T follicular helper cell (primary cell): Measurements from ENCODE around the gene FBXO28.

Source experiments
- DNase-seq: peaks from one replicate; pipeline ENCODE4 v3.0.0-alpha.2; 2020; ENCODE audit warnings: low read depth

The FBXO28 gene

GRCh38 chr1:224095867-224096266, 18.0 kb upstream of the FBXO28 start:
- no peak for DNase-seq

GRCh38 chr1:224096773-224097172, 17.1 kb upstream of the FBXO28 start:
- no peak for DNase-seq

DNA sequence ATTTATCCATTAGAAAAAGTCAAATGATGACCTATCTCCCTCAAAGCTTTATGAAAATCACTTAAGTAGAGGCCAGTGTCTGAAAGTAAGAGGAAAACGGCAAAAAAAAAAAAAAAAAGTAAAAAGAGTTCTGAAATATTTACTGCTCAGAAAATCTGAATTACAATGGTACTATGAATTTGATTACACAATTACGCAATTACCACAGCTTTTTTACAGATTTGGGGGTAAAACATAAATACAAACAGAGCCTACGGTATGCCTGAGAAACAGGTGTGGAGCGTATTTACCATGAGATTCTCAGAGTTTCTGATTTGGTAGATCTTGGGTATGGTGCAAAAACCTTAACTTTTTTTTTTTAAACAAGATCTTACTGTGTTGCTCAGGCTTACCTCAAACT, 15.9 kb upstream of the FBXO28 start:
- DNase-seq: no peak

DNA sequence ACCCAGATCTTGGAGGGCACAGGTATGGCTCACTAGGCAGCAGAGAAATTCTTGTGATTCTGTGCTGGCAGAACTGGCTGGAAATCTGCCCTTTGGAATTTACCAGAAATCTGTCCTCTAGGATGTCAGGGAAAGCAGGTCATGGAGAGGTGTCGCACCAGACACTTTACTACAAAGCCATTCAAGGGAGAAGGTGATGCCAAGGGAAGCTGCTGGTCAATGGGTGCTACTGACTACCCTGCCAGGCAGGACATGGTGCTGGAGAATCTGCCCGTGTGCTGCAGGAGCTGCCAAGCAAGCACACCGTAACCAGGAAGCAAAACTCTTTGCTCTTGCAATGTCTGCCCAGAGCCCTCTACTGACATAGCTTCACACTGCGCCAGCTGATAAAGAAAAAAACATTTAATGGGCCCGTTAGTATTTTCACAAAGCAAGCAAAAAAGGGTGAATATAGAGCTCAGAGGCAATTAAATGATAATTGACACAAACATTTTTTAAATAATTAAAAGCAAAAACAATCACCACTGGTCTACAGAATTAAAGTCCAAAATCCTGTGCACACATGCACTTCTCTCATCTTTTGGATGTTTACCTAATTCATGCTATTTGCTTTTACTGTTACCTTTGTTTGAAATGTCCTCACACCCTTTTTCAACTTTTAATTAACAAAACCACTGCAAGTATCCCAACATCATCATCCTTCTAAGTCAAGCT, 7.2 kb upstream of the FBXO28 start:
- no peak for DNase-seq

GRCh38 chr1:224107282-224107625, 6.7 kb upstream of the FBXO28 start:
- DNase-seq: no peak

DNA sequence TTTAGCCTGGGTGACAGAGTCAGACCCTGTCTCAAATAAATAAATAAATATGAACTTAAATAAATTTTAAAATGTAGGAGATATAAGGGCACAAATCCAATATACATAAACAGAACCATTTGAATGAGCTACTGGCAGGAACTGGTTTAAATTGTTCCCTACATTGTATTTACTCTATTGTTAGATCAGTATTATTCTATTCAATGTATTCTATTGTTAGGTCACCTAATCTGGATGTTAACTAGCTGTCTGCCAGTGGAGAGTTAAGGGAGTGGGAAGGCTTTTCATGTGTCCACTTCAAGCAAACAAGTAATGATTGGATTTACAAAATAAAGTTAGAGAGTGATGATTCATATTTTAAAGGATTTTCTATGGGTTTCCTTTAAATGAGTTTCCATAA, 4.9 kb upstream of the FBXO28 start:
- DNase-seq: no peak

GRCh38 chr1:224109981-224110380, 3.9 kb upstream of the FBXO28 start:
- DNase-seq: no peak

DNA sequence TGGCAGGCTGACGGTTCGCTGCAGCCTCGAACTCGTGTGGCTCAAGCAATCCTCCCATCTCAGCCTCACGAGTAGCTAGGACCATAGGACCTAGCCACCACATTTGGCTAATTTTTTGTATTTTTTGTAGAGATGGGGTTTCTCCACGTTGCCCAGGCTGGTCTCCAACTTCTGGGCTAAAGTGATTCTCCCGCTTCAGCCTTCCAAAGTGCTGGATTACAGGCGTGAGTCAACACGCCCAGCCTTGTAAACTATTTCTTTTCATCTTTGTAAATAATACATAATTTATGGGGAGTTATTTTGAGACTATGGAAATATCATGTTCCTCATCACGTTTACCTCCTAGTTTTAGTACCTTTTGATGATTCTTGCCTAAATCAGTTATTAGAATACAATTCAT, 906 bp upstream of the FBXO28 start:
- no peak for DNase-seq

DNA sequence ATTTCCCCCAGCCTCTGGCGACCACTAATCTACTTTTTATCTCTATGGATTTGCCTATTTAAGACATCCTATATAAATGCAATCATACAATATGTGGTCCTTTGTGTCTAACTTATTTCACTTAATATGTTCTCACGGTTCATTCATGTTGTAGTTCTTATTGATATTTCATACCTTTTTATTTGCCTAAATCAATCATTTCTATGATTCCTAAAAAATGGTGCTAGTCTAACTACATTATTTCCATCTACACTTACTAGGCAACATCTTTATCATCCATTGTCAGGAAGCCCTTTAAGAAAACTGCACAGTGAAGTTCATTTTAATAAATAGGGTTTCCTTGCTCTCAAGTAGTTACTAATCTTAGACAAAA, 380 bp upstream of the FBXO28 start:
- DNase-seq: no peak

- no peak for DNase-seq
Observed at GRCh38 chr1:224114787-224115175, 870 bp downstream of the FBXO28 start.

GRCh38 chr1:224116131-224116530, 2.2 kb downstream of the FBXO28 start:
- DNase-seq: no peak

DNA sequence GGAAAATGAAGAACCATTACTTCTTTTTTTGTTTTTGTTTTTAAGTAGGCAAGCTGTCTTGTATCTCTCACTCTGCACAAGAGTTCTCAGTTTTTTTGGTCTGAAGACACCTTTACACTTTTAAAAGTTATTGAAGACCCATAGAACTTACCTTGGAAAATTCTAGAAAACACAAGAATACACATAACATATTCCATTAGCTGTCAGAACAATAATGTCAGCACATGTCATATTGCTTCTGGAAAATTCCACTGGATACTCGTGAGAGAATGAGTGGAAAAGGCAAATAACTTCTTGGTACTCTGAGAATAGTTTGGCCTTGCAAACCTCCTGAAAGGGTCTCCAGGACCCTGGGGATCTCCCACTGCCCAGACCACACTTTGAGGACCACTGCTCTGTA, 4.8 kb downstream of the FBXO28 start:
- no peak for DNase-seq

GRCh38 chr1:224123136-224123535, 9.2 kb downstream of the FBXO28 start:
- no peak for DNase-seq

GRCh38 chr1:224124220-224124619, 10.3 kb downstream of the FBXO28 start:
- no peak for DNase-seq

GRCh38 chr1:224127925-224128819, 14.3 kb downstream of the FBXO28 start:
- DNase-seq: no peak

DNA sequence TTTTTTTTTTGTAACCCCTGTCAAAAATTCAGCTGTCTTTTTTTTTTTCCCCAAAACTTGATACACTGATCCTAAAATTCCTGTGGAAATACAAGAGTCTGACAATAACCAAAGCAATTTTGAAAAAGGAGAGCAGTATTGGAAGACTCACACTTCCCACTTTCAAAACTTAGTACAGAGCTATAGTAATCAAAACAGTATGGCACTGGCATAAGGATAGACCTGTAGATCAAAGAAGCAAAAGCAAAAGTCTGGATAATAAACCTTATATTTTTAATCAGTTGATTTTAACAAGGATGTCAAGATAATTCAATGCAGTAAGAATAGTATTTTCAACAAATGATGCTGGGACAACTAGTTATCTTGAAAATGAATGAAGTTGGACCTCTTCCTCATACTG, 17.3 kb downstream of the FBXO28 start:
- DNase-seq: no peak

GRCh38 chr1:224132901-224133300, 19.0 kb downstream of the FBXO28 start:
- no peak for DNase-seq

- DNase-seq: no peak
Observed at GRCh38 chr1:224133741-224134299, 19.9 kb downstream of the FBXO28 start.

- no peak for DNase-seq
Observed at GRCh38 chr1:224137518-224137917, 23.6 kb downstream of the FBXO28 start.

GRCh38 chr1:224138198-224138597, 24.3 kb downstream of the FBXO28 start:
- no peak for DNase-seq

- DNase-seq: no peak
Observed at GRCh38 chr1:224141693-224142092, 27.8 kb downstream of the FBXO28 start.

DNA sequence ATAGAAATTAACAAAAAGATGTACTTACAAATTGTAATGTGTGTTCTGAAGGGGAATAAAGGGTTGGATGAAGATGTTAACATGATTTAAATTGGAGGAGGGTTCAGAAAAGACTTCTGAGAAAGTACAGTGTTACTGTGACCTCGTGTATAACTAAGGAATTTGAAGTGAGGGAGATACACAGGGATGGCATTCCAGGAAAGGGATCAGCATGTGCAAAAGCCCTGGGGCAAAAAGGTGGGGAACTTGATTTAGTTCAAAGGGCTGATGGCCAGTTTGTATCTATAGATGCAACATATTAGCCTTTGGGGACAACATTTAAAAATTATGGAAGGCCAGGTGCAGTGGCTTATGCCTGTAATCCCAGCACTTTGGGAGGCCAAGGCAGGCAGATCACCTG, 35.8 kb downstream of the FBXO28 start:
- no peak for DNase-seq

GRCh38 chr1:224151117-224151516, 37.2 kb downstream of the FBXO28 start:
- DNase-seq: no peak
